GM23248 (cell line): ENCODE data around the gene CCDC97. TPM values are rescaled to one million over a fixed set of nuclear protein-coding genes. Genes with fewer than 3 reads are reported as not detected.

Source experiments
- DNase-seq: peaks from one replicate; pipeline ENCODE4 v3.0.0-alpha.2; 2015
- H2AFZ ChIP-seq: fragments of 200-600 bp; sonication (generic); 2 replicates; pipeline ENCODE4 v1.6.1; 2016; ENCODE audit warnings: antibody characterized with exemption
- H3F3A ChIP-seq: fragments of 200-600 bp; sonication (generic); 2 replicates; pipeline ENCODE4 v1.6.1; 2016; ENCODE audit warnings: mild to moderate bottlenecking, antibody characterized with exemption, mixed run types; ENCODE audit not compliant: insufficient read depth
- H3K27ac ChIP-seq: fragments of 200-600 bp; sonication (generic); 2 replicates; pipeline ENCODE4 v1.5.1; 2016; ENCODE audit warnings: mild to moderate bottlenecking
- H3K27me3 ChIP-seq: fragments of 200-600 bp; sonication (generic); replicated peaks from 2 replicates; pipeline ENCODE4 v1.6.1; 2016; ENCODE audit warnings: mild to moderate bottlenecking; ENCODE audit not compliant: insufficient read depth
- H3K36me3 ChIP-seq: fragments of 200-600 bp; sonication (generic); 2 replicates; pipeline ENCODE4 v1.6.1; 2016; ENCODE audit warnings: low read depth, mild to moderate bottlenecking
- H3K4me1 ChIP-seq: fragments of 200-600 bp; sonication (generic); 2 replicates; pipeline ENCODE4 v1.6.1; 2016; ENCODE audit warnings: mild to moderate bottlenecking; ENCODE audit not compliant: insufficient read depth
- H3K4me2 ChIP-seq: fragments of 200-600 bp; sonication (generic); one replicate; pipeline ENCODE4 v1.6.1; 2016; ENCODE audit warnings: mild to moderate bottlenecking; ENCODE audit not compliant: unreplicated experiment
- H3K4me3 ChIP-seq: fragments of 200-600 bp; sonication (generic); 2 replicates; pipeline ENCODE4 v1.5.1; 2016; ENCODE audit warnings: mild to moderate bottlenecking
- H3K79me2 ChIP-seq: fragments of 200-600 bp; sonication (generic); 2 replicates; pipeline ENCODE4 v1.6.1; 2016; ENCODE audit warnings: mild to moderate bottlenecking; ENCODE audit not compliant: insufficient read depth
- H3K9ac ChIP-seq: fragments of 200-600 bp; sonication (generic); 2 replicates; pipeline ENCODE4 v1.6.1; 2016; ENCODE audit warnings: mild to moderate bottlenecking
- H3K9me2 ChIP-seq: fragments of 200-600 bp; sonication (generic); 2 replicates; pipeline ENCODE4 v1.6.1; 2016; ENCODE audit warnings: mixed run types, mild to moderate bottlenecking, moderate library complexity; ENCODE audit not compliant: insufficient read depth
- H3K9me3 ChIP-seq: fragments of 200-600 bp; sonication (generic); one replicate; pipeline ENCODE4 v1.6.1; 2017; ENCODE audit warnings: low read depth
- H4K20me1 ChIP-seq: fragments of 200-600 bp; sonication (generic); 2 replicates; pipeline ENCODE4 v1.6.0; 2016; ENCODE audit not compliant: insufficient read depth
- EZH2 ChIP-seq: fragments of 200-600 bp; sonication (generic); IDR thresholded peaks from 2 replicates; pipeline ENCODE4 v1.6.1; 2018; ENCODE audit warnings: antibody characterized with exemption, mild to moderate bottlenecking; ENCODE audit not compliant: insufficient read depth, poor library complexity, severe bottlenecking
- EZH2phosphoT487 ChIP-seq: fragments of 200-600 bp; sonication (generic); IDR thresholded peaks from 2 replicates; pipeline ENCODE4 v1.6.1; 2018; ENCODE audit warnings: antibody characterized with exemption, moderate library complexity, mild to moderate bottlenecking, low read depth; ENCODE audit not compliant: insufficient read depth
- WGBS, 2 experiments: methylation state at CpG; one replicate each; pipeline ENCODE4 v1.1.6; 2015 to 2017; ENCODE audit warnings: low lambda C conversion rate in 2 of 2, low coverage in 1 of 2; ENCODE audit errors: missing lambda C conversion rate in 2 of 2; 5-methylcytosine and 5-hydroxymethylcytosine counted together
- in situ Hi-C: fragments of 300-500 bp; cut with MboI; formaldehyde crosslinking; loops from 2 replicates; pipeline ENCODE4 v1.15.0; 2020
- polyA plus RNA-seq: library from polyadenylated mRNA; unstranded; fragments of >200 nt; fragmentation: Nextera tagmentation; extraction: Ambion mirVana; gene quantifications from 2 replicates; pipeline ENCODE4 v1.2.1, GENCODE V29; 2016
- total RNA-seq: library from RNA; depleted of rRNA; stranded (reverse); fragments of >200 nt; shearing (Covaris generic); gene quantifications from 2 replicates; pipeline ENCODE4 v1.2.3, GENCODE V29; 2014

The CCDC97 gene
- total and polyA plus RNA-seq, 2 experiments from 2014 or later, result 5.2 to 12.3 TPM

DNA sequence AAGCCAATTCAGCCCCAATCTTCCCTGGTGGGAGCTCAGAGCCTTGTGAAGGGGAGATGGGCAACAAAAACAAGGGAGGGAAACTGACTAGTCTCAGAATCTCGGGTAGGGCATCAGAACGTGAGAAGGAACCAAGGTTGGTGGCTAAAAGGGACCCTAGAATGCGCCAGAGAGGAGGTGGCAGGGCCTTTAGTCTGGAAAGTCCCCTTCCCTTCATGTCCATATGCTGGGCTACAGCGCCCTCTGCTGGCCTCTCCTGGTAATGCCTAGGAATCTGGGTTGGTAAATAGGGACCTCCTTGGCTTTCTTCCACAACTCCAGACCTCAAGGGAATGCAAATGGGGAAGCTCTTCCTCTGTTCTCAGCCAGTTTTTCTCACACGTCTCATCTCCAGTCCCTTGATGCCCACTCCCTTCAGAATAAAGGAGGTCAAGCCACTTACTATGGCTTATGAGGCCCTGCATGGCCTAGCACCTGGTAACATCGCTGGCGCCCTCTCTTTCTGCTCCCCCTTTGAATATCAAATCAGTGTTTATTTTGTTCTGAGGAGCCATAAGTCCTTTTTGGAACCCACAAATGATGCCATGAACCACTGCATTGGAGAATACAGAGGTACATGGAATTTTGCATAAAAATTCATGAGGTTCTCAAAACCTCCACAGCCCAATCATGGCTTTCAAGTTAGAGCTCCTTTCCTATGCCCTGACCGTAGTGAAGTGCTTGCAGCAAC, 1.4 kb upstream of the CCDC97 start:
- in situ Hi-C loops, result no loop called here
- Histone ChIP-seq H3K4me1 (peaks cover 21% of the 10 kb centered on the region), H3K36me3 (peaks cover 21% of the 10 kb centered on the region)

DNA sequence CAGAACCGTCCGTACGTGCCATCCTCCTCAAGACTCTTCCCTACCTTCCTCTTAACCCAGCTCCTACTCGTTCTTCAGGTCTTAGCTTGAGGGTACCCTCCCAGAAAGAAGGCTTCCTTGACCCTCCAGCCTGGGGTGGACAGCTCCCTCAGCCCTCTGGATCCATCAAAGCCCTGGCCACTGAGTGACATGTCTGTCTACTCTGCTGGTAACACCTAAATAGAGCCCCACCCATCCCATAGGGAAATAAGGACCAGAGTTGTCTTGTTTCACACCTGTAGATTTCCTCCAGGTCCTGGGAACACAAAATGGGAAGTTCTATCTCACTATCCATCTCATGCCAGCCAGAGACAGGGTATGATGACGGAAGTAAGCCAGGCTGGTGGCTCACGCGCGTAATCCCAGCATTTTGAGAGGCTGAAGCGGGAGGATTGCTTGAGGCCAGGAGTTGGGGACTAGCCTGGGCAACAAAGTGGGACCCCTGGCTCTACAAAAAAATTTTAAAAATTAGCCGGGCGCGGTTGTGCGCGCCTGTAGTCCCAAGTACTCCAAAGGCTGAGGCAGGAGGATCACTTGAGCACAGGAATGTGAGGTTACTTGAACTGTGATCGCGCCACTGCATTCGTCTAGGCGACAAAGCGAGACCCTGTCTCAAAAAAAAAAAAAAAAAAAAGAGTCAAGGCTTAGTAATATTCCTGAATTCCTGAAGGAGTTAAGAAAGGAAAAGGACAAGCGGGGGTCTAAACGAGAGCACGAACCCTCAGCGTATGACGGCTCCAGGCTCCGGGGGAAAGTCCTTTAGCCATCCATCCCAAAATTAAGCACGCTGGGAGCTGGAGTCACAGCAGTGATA, 566 bp upstream of the CCDC97 start:
- peak overlapping the region; percentile 90 for H3K4me3 ChIP-seq
- peak overlapping the region; percentile 75 for H2AFZ ChIP-seq
- peaks cover 21% of the 10 kb centered on the region for H3K4me1 ChIP-seq
- in situ Hi-C loops, result no loop called here
- H3K9ac ChIP-seq, result peak overlapping the region; percentile 94
- no peaks in the 10 kb centered on the region for H3K9me3 ChIP-seq
- peaks cover 38% of the 10 kb centered on the region for H3K79me2 ChIP-seq
- WGBS, 2 experiments, result 2% methylated on average over 26 of the region's 26 CpGs
- H3K36me3 ChIP-seq, result peaks cover 17% of the 10 kb centered on the region
- H3K27me3 ChIP-seq, result no peaks in the 10 kb centered on the region
- peak overlapping the region; percentile 95 for H3K27ac ChIP-seq
- no peaks in the 10 kb centered on the region for H3K9me2 ChIP-seq
- H3F3A ChIP-seq, result peaks cover 61% of the 10 kb centered on the region
- peak overlapping the region; percentile 99 for H3K4me2 ChIP-seq
- DNase-seq, result peak; percentile 64
- no peaks in the 10 kb centered on the region for H4K20me1 ChIP-seq
- TF ChIP-seq EZH2phosphoT487 (no peak), EZH2 (no peak)

More for the DNA sequence above, 1.4 kb upstream of the CCDC97 start:
- no peak overlapping the region for H2AFZ ChIP-seq
- DNase-seq, result peak; percentile 85
- peaks cover 58% of the 10 kb centered on the region for H3F3A ChIP-seq
- TF ChIP-seq EZH2phosphoT487 (no peak), EZH2 (no peak)
- H3K79me2 ChIP-seq, result peaks cover 30% of the 10 kb centered on the region
- H3K4me3 ChIP-seq, result peak overlapping the region; percentile 90
- peak overlapping the region; percentile 94 for H3K9ac ChIP-seq
- no peaks in the 10 kb centered on the region for H3K27me3 ChIP-seq
- no peaks in the 10 kb centered on the region for H3K9me3 ChIP-seq
- no peaks in the 10 kb centered on the region for H3K9me2 ChIP-seq
- H3K4me2 ChIP-seq, result peak overlapping the region; percentile 99
- peak overlapping the region; percentile 95 for H3K27ac ChIP-seq
- H4K20me1 ChIP-seq, result no peaks in the 10 kb centered on the region
- WGBS, 2 experiments, result 27 to 28% methylated on average over 8 of the region's 8 CpGs

DNA sequence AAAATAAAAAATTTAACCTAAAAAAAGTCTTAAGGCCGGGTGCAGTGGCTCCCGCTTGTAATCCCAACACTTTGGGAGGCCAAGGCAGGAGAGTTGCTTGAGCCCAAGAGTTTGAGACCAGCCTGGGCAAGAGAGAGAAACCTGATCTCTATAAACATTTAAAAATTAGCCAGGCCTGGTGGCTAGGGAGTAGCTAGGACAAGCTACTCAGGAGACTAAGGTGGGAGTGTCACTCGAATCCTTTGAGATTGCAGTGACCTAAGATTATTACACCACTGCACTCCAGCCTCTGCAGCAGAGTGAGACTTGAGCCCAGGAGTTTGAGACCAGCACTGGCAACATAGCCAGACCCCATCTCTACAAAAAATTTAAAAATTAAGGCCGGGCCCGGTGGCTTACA, 1.1 kb downstream of the CCDC97 start:
- TF ChIP-seq EZH2phosphoT487 (no peak), EZH2 (no peak)
- Histone ChIP-seq H3K9me3 (no peaks in the 10 kb centered on the region), H3K27me3 (no peaks in the 10 kb centered on the region), H3K4me3 (peak overlapping the region; percentile 90), H3F3A (peaks cover 62% of the 10 kb centered on the region), H2AFZ (no peak overlapping the region), H3K4me1 (peaks cover 21% of the 10 kb centered on the region), H4K20me1 (no peaks in the 10 kb centered on the region), H3K36me3 (peaks cover 11% of the 10 kb centered on the region), H3K9me2 (no peaks in the 10 kb centered on the region), H3K4me2 (peak overlapping the region; percentile 99), H3K27ac (peak overlapping the region; percentile 95), H3K79me2 (peaks cover 55% of the 10 kb centered on the region), H3K9ac (peak overlapping the region; percentile 94)
- peak; percentile 46 for DNase-seq
- WGBS, 2 experiments, result 52 to 53% methylated on average over 5 of the region's 5 CpGs
- in situ Hi-C loops, result no loop called here

- H3K36me3 ChIP-seq, result peaks cover 9% of the 10 kb centered on the region
- H2AFZ ChIP-seq, result no peak overlapping the region
- peak overlapping the region; percentile 90; the same call in 1 of the 2 replicates for H3K4me3 ChIP-seq
- peak overlapping the region; percentile 94 for H3K9ac ChIP-seq
- H4K20me1 ChIP-seq, result no peaks in the 10 kb centered on the region
- H3K4me1 ChIP-seq, result peaks cover 21% of the 10 kb centered on the region
- H3K4me2 ChIP-seq, result peak overlapping the region; percentile 99
- H3K27me3 ChIP-seq, result no peaks in the 10 kb centered on the region
- no peaks in the 10 kb centered on the region for H3K9me3 ChIP-seq
- H3K9me2 ChIP-seq, result no peaks in the 10 kb centered on the region
- WGBS, 2 experiments, result 83 to 87% methylated on average over 8 of the region's 8 CpGs
- peaks cover 60% of the 10 kb centered on the region for H3K79me2 ChIP-seq
- in situ Hi-C loops, result no loop called here
- H3K27ac ChIP-seq, result peak overlapping the region; percentile 95
- no peak for TF ChIP-seq EZH2phosphoT487
- no peak for TF ChIP-seq EZH2
- H3F3A ChIP-seq, result peaks cover 60% of the 10 kb centered on the region
- DNase-seq, result no peak
Observed at GRCh38 chr19:41311613-41312012, 1.6 kb downstream of the CCDC97 start.
